ENCODE results near the gene CARM1.

GRCh38 chr19:10836479-10837330 is 34.6 kb upstream of the CARM1 start:
- TF ChIP-seq CTCF (conservative IDR thresholded peaks at IDR 0.05; ENCODE audit: low read depth, low read length) (no peak), EZH2phosphoT487 (IDR thresholded peaks at IDR 0.05; ENCODE audit: borderline replicate concordance, low read length) (no peak), EZH2 (IDR thresholded peaks at IDR 0.05; ENCODE audit: low read length, unreplicated experiment) (no peak)
